Measurements from ENCODE around the gene UAP1.

DNA sequence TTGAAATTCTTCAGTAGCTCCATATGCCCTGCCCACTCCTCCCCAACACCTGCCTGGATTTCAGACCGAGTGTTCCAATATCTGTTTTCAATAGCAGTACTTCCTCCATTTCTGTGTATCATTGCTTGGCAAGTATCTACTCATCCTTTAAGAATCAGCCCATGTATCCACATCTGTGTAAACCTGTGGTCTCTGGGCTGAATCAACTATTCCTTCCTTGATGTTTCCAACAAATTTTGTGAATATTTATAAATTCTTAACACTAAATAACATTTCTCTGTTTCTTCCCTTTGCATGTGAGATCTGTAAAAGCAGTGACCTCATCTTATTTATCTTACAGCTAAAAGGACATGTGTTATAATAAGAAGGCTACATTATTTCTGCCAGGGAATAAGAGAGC lies 26.0 kb upstream of the UAP1 start:
- TF ChIP-seq EZH2 (IDR thresholded peaks at IDR 0.05; ENCODE audit: borderline replicate concordance, insufficient read depth, low read length, poor library complexity, severe bottlenecking) (no peak), POLR2AphosphoS5 (IDR thresholded peaks at IDR 0.05) (no peak), CTCF (IDR thresholded peaks at IDR 0.05; ENCODE audit: poor library complexity, severe bottlenecking) (no peak), EP300 (conservative IDR thresholded peaks at IDR 0.05; ENCODE audit: poor library complexity, severe bottlenecking) (no peak), MXI1 (conservative IDR thresholded peaks at IDR 0.05; ENCODE audit: poor library complexity, severe bottlenecking) (no peak), REST (IDR thresholded peaks at IDR 0.05; ENCODE audit: borderline replicate concordance) (no peak), SMC3 (conservative IDR thresholded peaks at IDR 0.05; ENCODE audit: poor library complexity) (no peak), RAD21 (conservative IDR thresholded peaks at IDR 0.05) (no peak), TAF1 (IDR thresholded peaks at IDR 0.05; ENCODE audit: low read depth) (no peak)
